Germinal center (tissue), 1 donor: ENCODE results near the gene WWC1.
"Not testable (repeated sequence)": the region's sequence is repeated elsewhere in the genome, so short reads cannot be mapped to it uniquely, and the experiment has no call there.

ENCODE experiments used
- DNase-seq: peaks from one replicate; pipeline ENCODE4 v3.0.0; 2012; ENCODE audit warnings: mixed read lengths, low spot score

The WWC1 gene

DNA sequence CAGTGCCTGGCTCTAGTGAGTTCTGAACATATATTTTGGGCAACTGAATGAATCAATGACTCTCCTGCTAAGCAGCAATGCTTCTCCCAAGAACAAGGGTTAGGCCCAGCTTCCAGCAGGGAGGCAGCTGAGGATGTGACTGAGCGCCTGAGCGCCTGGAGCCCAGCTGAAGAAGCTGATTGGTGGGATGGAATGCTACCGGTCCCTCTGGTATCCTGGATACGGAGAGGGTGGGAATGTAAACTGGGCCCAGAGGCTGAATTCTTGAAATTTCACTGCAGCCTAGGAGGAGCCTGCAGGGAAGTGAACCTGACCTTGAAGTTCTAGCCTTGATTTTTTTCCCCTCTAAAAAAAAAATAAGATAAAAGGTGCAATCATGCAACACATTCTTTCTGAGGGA lies 43.2 kb downstream of the WWC1 start:
- DNase-seq: no peak

DNA sequence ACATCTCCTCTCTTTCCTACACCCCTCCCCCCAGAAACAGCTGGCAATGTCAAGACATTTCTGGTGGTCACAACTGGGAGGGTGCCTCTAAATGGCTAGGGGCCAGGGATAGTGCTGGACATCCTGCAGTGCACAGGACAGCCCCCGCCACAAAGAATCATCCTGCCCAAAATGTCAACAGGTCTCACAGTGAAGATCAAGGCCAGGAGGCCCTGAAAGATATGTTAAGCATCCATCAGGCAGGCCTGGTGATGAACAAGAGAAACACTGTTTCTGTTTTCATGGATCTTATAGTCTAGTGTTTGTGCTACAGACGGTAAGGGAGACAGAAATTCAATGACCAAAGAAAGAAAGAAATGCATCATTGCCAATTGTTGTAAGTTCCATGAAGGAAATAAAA lies 45.9 kb downstream of the WWC1 start:
- no peak for DNase-seq

DNA sequence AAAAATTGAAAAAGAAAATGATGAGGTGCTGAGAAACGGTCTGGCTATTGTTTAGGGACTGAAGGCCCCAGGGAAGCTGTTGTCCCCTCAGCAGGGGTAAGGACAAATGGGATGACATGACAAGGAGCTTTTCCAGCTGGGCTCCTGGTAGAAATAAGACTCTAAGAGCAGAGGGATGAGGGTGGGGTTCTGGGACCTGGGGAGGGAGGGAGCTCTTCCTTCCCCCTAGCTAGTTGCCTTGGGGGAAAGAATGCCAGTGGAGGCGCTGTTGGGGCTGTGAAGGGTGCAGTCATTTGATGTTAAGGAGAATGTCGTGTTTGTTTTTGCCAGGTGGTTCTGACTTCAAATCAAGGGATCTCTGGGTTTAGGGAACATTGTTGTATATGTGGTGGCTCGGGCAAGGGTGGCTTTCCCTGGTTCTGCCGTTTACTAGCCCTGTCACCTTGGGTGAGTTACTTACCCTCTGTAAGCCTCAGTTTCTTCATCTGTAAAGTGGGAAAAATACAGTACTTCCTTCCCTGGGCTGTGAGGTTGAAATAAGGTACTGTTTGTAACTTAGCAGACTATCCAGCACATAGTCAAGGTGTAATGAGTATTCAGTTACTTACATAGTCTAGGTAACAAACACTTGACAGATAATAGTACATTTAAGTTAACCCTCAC lies 47.8 kb downstream of the WWC1 start:
- DNase-seq: no peak

DNA sequence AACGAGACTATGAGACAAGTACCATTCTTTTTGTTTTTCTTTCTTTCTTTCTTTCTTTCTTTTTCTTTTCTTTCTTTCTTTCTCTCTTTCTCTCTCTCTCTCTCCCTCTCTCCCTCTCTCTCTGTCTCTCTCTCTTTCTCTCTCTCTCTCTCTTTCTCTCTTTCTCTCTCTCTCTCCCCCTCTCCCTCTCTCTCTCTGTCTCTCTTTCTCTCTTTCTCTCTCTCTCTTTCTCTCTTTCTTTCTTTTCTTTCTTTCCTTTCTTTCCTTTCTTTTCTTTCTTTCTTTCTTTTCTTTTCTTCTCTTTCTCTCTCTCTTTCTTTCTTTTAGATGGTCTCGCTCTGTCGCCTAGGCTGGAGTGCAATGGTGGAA lies 48.3 kb downstream of the WWC1 start:
- not testable (repeated sequence) for DNase-seq

DNA sequence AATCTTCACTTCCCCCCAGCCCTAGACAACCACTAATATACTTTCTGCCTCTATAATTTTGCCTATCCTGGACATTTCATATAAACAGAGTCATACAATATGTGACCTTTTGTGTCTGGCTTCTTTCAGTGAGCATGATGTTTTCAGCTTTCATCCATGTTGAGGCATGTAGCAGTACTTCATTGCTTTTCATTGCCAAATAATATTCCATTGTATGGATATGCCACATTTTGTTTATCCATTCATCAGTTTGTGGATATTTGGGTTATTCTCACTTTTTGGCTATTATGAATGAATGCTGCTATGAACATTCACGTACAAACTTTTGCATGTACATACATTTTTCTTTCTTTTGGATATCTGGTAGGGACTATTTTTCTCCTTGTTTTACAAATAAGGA lies 49.0 kb downstream of the WWC1 start:
- no peak for DNase-seq

DNA sequence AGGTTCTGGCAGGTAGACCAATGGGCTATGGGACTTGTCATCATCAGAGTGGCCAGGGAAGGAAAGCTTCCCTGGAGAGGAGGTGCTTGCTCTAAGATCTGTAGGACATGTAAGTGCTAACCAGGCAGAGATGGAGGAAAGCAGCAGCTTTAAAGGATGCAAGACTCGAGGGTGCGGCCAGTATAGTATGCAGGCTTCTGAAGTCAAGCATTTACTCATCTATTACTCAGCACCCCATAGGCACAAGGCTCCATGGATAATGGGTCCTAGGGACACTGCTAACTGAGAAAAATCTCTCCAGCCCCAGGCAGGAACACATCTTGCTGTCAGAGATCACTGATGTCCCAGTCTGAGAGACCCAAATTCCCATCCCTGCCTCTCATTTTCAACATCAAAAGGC lies 49.7 kb downstream of the WWC1 start:
- no peak for DNase-seq

DNA sequence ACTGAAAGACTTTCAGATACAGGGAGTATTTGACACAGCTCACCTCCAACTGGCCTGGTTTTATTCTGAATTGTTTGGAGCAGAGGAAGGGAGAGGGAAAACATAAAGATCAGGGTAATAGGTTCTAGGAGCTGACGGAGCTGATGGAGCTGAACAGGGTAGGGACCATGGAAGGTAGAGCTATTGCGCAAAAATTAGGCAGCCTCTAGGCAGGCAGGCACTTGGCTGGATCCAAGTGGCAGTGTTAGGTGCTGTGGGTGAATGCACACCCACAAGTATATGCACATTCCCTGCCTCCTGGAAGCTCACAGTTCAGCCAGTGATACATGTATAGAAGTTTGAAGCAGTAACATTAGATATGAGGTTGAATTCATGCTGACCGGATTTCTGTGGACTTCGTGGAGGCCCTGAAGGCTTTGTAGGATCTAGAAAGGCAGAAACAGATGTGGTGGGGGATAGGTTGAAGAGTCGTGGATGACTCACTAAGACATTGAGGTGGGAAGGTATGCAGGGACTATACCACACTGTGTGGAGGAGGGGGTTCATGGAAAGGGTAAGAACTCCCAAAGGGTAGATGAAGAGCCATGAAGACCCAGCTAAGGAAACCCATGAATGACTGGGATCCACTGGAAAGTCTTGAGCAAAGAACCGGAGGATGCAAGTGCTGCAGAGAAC lies 50.8 kb downstream of the WWC1 start:
- no peak for DNase-seq

DNA sequence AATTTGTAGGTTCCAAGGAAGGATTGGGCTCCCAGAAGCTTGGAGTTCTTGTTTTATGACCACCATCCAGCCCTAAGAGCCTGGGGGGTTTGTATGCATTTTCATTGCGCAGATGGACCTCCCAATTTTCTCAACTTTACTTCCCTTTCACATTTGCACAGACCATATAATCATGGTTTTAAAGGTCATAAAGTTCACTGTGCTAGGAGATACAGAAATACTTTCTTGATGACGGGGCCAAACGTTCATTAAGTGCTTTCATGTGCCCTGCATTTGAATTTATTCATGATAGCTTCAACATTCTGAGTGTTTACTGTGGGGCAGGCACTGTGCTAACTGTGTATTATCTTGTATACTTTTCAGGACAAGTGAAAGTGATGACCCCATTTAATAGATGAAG lies 51.5 kb downstream of the WWC1 start:
- no peak for DNase-seq

DNA sequence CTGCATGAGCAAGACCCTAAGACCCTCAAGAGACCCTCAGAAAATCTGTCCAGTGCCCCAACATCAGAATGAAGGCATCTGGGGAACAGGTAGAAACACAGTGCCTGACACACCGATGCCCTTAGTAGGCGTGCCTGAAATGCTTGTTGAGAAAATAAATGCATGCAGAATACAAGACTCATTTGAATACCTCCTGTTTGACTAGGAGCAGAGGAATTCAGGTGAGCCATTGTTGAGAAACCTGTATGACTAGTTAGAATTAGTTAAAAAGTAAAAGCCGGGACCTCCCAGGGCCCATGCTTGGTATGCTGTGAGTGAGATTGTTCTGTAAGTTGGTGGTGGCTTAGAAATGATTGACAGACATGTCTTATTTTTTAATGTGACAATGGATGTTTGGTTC lies 55.0 kb downstream of the WWC1 start:
- no peak for DNase-seq

DNA sequence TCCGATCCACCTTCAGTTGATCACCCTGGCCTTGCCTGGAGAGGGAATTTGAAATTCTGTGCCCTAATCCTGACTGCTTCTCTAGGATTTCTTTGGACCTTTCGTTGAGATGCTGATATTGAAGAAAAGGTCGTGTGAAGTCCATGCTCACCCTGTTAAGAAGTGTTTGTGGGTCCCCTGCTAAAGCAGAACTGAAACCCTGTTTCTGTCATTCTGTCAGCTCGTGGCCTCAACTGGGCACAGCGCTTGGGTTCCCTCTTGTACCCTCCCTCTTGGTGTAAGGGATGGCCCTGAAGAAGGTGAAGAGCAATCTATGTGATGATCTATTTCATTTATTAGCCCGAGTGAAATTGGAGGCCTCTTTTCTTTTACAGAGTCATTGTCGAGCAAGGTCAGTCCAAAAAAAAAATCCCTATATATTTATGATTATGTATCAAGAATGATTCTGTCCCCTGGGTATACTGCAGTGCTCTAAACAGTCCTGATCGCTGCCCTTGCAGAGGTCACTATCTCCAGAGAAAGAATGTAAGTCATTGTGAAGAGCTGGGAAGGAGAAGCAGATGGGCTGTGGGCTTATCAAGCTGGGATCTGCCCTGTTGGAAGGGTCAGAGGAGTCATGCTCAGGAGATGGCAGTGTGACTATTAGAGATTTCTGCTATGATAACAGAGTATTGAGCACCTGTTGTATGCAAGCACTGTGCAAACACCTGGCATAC lies 56.1 kb downstream of the WWC1 start:
- DNase-seq: no peak

DNA sequence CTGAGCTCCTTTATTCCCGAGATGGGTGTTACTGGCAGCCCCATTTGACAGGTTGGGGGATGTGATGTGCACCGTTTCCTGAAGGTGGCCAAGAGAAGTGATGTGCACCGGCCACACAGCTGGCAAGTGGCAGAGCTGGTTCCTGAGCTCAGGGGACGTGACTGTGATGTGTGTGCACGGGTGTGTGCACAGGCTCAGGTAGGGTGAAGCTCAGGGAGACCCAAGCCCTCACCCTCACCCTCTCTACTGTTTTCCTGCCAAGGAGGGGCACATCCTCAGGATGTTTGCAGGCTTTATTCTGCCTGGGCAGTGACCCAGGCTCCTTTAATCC lies 56.6 kb downstream of the WWC1 start:
- DNase-seq: no peak

DNA sequence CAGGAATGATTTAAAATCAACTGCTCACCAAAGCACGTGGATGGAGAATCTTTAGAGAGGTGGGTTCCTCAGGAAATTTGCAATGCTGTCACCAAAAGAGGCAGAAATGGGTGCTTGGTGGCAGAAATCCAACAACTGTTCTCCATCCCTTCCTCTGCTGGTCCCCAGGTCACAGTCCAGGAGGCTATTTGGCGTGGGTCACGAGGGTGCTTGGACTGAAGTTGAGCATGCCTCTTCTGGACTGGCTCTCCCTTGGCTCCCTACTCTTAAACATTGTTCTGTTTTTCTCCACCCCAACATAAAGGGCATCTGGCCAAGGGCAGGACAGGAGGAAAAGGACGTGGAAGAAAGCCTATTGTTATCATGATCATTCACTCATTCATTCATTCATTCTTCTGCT lies 58.9 kb downstream of the WWC1 start:
- DNase-seq: no peak

DNA sequence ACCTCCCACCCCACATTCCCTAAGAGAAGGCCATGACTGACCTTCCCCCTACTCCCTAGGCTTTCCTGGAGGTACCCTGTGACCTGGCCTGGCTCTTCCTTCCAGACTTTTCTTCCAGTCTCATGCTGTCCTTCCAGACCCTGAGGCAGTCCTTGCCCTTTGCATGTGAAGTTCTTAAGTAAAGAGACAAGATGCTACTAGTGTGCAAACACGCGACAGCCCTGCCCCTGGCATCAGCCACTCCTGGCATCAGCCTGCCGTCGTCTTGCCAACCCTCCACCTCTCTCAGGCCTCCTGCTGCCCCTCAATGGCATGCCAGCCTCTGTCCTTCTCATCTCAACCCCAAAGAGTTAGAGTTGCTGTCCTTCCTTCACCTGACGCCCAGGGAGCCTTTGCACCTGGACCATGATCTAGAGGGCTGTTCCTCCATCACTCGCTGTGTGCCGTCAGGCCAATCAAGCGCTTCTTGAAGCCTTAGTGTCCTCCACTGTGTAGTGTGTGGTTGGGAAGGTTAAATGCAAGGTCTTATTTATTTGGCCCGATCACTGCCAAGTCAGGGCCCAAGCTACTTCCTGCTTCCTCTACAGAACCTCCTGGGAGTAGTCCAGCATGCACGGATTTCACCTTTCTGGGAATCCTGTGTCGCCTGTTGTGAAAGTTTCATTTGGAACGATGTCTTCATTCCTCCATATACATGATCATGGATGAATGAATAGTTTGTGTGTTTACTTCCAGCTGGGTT lies 61.9 kb downstream of the WWC1 start:
- no peak for DNase-seq

DNA sequence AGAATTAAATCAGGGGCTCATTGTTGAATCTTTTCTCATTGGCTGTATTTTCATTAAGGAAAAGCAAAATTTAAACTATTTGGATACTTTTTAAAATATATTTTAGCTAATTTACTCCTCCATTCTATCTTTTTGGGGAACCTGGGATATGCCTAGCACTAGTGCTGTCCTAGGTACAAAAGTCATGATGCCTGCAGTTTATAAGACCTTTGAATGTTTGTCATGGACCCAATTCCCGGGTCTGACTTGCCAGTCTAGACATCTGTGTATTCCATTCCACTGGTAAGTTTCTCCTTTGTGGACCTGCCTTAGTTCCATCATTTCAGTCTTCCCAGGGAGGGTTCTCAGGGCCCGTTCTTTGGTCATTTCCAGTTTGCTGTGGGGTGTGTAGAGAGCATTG lies 63.0 kb downstream of the WWC1 start:
- no peak for DNase-seq

DNA sequence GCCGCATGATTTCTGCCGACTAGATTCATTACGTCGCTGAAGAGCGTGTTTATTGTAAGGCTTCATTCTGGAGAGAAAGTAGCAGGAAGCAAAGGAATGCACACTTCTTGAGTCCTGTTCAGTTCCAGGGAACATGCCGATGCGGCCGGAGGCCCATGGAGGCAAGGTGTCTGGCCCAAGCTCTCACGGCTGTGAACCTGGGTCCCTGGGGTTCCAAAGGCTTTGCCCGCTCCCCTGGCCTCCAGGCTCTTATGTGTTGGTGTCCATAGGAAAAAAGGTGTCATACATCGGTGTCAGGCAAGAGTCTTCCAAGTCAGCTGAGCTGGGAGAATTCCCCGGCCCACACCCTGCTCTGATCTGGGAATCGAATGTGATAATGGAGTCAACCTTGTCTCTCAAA lies 64.7 kb downstream of the WWC1 start:
- DNase-seq: no peak

DNA sequence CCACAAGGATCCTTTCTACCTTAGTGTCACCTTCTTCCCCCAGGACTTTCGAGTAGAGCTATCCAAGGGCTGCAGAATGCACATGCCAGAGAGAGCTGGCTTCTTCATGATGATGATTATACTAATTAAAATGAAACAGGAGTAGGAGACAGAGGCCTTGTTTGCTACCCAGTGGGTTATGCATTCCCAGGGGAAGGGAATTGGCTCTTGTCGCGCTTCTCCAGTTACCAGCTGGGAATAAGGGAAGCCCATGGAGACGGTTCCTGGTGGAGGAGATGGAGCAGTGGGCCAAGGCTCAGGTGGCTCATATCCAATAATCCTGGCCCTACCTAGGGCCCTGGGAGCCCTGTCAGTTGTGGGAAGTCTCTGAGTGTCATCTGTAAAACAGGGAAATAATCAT lies 65.1 kb downstream of the WWC1 start:
- no peak for DNase-seq

DNA sequence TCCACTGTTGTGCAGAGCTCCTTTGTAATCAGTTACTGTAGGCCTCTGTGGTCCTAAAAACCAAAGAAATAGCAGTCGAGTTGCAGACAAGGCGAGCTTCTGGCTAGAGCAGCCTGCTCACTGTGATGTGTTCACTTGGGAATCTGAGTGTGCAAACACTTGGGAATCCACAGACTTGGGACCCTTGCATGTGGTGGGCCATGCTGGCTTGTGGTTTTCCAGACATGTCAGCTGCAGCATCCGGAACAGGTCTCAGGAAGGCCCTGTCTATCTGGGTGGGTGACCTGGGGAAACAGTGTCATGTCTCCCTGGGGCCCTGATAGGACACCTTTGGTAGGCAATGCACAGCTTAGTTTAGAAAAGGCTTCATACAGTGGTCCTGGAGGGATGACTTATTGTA lies 66.4 kb downstream of the WWC1 start:
- DNase-seq: no peak

DNA sequence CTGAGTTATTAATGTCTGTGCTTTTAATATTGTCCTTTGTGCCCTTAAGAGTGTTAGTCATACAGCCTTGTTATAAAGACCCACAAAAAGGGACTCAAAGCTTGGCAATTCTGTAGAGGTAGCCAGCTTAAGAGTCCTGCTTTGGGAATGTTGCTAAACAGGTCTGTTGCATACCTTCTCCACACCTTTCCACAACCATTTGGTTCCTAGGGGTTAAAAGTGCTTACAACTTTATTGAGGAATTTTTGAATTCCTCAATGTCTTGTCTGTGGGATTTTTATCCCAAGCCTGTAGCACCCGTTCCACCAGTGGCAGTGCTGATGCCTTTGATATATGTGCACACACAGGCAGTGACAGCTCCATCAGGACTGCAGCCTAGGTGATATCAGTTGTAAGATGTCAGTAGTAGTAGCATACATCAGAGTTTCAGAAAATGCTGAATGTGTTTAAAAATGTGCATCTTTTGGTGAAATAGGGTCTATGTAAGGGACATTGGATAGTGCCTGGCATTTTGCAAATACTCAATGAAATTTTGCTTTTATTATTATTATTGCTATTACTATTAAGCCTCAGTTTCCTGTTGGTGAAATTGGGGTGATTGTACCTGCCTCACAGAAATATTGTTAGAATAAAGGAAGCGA lies 68.5 kb downstream of the WWC1 start:
- no peak for DNase-seq

DNA sequence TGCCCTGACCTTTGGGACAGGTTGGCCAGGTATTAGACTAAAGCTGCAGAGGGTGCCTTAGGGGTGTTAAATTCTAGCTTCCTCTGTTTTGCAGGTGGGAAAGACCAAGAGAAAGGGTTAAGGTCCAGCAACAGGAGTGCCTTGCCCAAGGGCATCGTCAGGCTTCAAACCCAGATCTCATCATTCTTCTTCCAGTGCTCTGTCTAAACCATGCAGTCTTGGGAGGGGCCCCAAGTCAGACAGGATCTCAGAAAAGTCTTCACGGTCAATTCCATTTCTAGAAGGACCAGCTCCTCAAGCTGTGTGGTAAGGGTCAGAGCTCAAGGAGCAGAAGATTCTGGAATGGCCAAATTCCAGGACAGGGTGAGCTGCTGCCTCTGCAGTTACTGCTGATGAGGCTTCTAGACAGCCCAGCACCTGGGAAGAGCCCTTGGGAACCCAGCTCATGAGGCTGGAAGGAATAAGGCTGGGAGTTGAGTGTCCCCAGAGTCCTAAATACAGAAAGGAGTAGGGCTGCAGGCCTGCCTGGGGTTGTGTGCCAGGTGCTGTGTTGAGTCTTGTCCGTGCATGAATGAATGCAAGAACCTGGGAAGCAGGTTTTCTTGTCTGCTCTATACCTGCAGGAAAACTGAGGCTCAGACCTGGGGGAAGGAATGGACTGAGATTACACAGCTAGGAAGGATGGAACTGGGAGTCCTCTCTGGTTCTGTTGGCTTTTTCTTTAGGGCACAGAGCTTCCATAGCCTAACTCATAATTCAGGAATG lies 69.3 kb downstream of the WWC1 start:
- DNase-seq: no peak

DNA sequence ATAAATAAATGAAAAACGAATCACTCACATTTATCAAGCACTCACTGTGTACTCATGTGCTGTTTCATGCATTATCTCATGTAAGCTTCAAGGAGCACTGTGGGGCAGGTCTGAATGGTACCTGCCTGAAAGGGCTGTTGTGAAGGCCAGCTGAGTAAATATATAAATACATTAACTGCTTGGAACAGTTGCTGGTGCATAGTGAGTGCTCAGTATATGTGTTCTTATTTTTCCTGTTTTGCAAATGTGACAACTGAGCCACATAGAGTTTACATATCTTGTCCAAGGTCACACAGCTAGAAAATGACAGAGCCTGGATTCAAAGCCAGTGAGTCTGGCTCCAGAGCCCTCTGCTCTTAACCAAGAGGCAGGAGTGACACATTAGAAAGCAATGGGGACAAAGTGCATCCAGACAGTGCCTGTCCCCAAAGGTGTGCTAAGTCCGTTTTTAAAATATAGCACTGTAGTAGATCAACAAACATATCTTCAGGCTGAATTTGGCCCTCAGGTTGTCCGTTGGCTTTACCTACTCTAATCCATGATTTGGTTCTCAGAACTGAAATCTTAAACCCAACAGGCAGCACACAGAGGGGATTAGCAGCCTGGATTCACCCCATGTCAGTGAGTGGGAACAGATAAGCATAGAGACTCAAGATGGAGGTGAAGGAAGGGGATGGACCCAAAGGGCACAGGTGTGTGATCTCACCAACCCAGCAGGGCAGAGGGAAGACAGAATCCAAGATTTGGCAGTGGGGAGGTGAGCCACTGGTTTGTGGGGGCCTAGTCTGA lies 70.8 kb downstream of the WWC1 start:
- DNase-seq: no peak

DNA sequence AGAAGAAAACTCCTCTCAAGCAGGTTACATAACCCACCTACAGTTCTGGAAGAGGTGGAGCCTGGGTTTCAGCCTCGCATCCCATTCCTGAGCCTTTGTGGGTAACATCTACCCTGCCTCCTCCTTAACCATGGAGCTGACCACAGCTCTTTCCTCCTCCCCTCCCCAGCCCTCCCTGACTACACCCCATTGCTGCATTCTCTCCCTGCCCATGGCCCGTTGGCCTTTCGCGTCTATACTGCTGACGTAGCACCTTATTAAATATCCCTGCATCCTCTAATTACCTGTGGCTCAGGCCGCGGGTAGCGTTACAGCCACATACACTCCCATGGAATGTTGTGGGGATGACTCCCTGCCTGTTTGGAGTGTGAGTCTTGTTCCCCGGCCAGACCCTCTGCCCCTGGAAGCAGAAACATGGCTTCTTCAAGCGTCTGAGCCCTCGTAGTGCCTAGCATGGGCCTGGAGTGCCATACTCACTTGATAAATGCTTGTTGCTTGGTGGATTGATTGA lies 72.8 kb downstream of the WWC1 start:
- no peak for DNase-seq
